ENCODE measurements around the gene ORAI3.
A peak's percentile ranks its signal among the peaks of the same experiment; 100 is the strongest.

Gene ORAI3

GRCh38 chr16:30995927-30996323, 47.1 kb downstream of the ORAI3 start:
- H3K4me1 Mint-ChIP-seq (ENCODE audit: low read depth): peaks cover 18% of the 10 kb centered on the region

GRCh38 chr16:30996324-30996984, 47.6 kb downstream of the ORAI3 start:
- H3K27ac Mint-ChIP-seq: peak overlapping the region; percentile 66
- DNase-seq: no peak
- H3K4me1 Mint-ChIP-seq (ENCODE audit: low read depth): peaks cover 18% of the 10 kb centered on the region
- no peaks in the 10 kb centered on the region for H3K27me3 Mint-ChIP-seq
- no peaks in the 10 kb centered on the region for H3K36me3 Mint-ChIP-seq (ENCODE audit: low read depth)
- peak overlapping the region; percentile 79 for H3K4me3 Mint-ChIP-seq
- no peaks in the 10 kb centered on the region for H3K9me3 Mint-ChIP-seq

More at GRCh38 chr16:30995927-30996323, 47.1 kb downstream of the ORAI3 start:
- no peak for DNase-seq
- no peak overlapping the region for H3K27ac Mint-ChIP-seq
- H3K4me3 Mint-ChIP-seq: peak overlapping the region; percentile 79
- no peaks in the 10 kb centered on the region for H3K27me3 Mint-ChIP-seq
- no peaks in the 10 kb centered on the region for H3K36me3 Mint-ChIP-seq (ENCODE audit: low read depth)
- no peaks in the 10 kb centered on the region for H3K9me3 Mint-ChIP-seq

GRCh38 chr16:30996985-30997724, 48.3 kb downstream of the ORAI3 start:
- Mint-ChIP-seq H3K27ac (peak overlapping the region; percentile 66), H3K4me1 (ENCODE audit: low read depth) (peaks cover 18% of the 10 kb centered on the region), H3K36me3 (ENCODE audit: low read depth) (no peaks in the 10 kb centered on the region), H3K4me3 (peak overlapping the region; percentile 79), H3K27me3 (no peaks in the 10 kb centered on the region), H3K9me3 (no peaks in the 10 kb centered on the region)
- peak; percentile 89 for DNase-seq

GRCh38 chr16:30997725-30998711, 49.1 kb downstream of the ORAI3 start:
- Mint-ChIP-seq H3K4me3 (peak overlapping the region; percentile 62), H3K27ac (no peak overlapping the region), H3K27me3 (no peaks in the 10 kb centered on the region), H3K36me3 (ENCODE audit: low read depth) (no peaks in the 10 kb centered on the region), H3K9me3 (no peaks in the 10 kb centered on the region), H3K4me1 (ENCODE audit: low read depth) (peaks cover 18% of the 10 kb centered on the region)
- peak; percentile 44 for DNase-seq

GRCh38 chr16:30998852-30999761, 50.2 kb downstream of the ORAI3 start:
- Mint-ChIP-seq H3K27me3 (no peaks in the 10 kb centered on the region), H3K4me3 (no peak overlapping the region), H3K27ac (no peak overlapping the region), H3K4me1 (ENCODE audit: low read depth) (peaks cover 18% of the 10 kb centered on the region), H3K9me3 (no peaks in the 10 kb centered on the region), H3K36me3 (ENCODE audit: low read depth) (no peaks in the 10 kb centered on the region)
- no peak for DNase-seq

GRCh38 chr16:31000671-31001382, 52.0 kb downstream of the ORAI3 start:
- DNase-seq: no peak
- H3K9me3 Mint-ChIP-seq: no peaks in the 10 kb centered on the region
- H3K27me3 Mint-ChIP-seq: no peaks in the 10 kb centered on the region
- no peak overlapping the region for H3K27ac Mint-ChIP-seq
- H3K36me3 Mint-ChIP-seq (ENCODE audit: low read depth): no peaks in the 10 kb centered on the region
- peaks cover 12% of the 10 kb centered on the region for H3K4me1 Mint-ChIP-seq (ENCODE audit: low read depth)
- H3K4me3 Mint-ChIP-seq: no peak overlapping the region

GRCh38 chr16:31001507-31002249, 52.8 kb downstream of the ORAI3 start:
- H3K4me1 Mint-ChIP-seq (ENCODE audit: low read depth): peaks cover 7% of the 10 kb centered on the region
- H3K4me3 Mint-ChIP-seq: no peak overlapping the region
- H3K9me3 Mint-ChIP-seq: no peaks in the 10 kb centered on the region
- no peak for DNase-seq
- no peak overlapping the region for H3K27ac Mint-ChIP-seq
- H3K27me3 Mint-ChIP-seq: no peaks in the 10 kb centered on the region
- H3K36me3 Mint-ChIP-seq (ENCODE audit: low read depth): no peaks in the 10 kb centered on the region

- Mint-ChIP-seq H3K27ac (no peak overlapping the region), H3K4me3 (no peak overlapping the region), H3K27me3 (no peaks in the 10 kb centered on the region), H3K4me1 (ENCODE audit: low read depth) (peaks cover 3% of the 10 kb centered on the region), H3K9me3 (no peaks in the 10 kb centered on the region), H3K36me3 (ENCODE audit: low read depth) (no peaks in the 10 kb centered on the region)
- no peak for DNase-seq
These were observed 53.4 kb downstream of the ORAI3 start for GRCh38 chr16:31002250-31002700.

GRCh38 chr16:31002862-31003341, 54.0 kb downstream of the ORAI3 start:
- Mint-ChIP-seq H3K9me3 (no peaks in the 10 kb centered on the region), H3K27me3 (no peaks in the 10 kb centered on the region), H3K36me3 (ENCODE audit: low read depth) (no peaks in the 10 kb centered on the region), H3K4me1 (ENCODE audit: low read depth) (no peaks in the 10 kb centered on the region), H3K4me3 (no peak overlapping the region), H3K27ac (no peak overlapping the region)
- no peak for DNase-seq

- H3K4me3 Mint-ChIP-seq: no peak overlapping the region
- H3K27me3 Mint-ChIP-seq: no peaks in the 10 kb centered on the region
These were observed 54.9 kb downstream of the ORAI3 start for GRCh38 chr16:31003744-31004143.

More at GRCh38 chr16:31003744-31004143, 54.9 kb downstream of the ORAI3 start:
- Mint-ChIP-seq H3K4me1 (ENCODE audit: low read depth) (no peaks in the 10 kb centered on the region), H3K36me3 (ENCODE audit: low read depth) (no peaks in the 10 kb centered on the region), H3K9me3 (no peaks in the 10 kb centered on the region), H3K27ac (no peak overlapping the region)
- DNase-seq: no peak

All from activated T-cell treated with anti-CD3 and anti-CD28 coated beads, Interleukin-2, amount 50 U/mL, for 24 hours (primary cell).